ENCODE results near the gene ANKRD13B. TPM values are rescaled to one million over a fixed set of nuclear protein-coding genes. Genes with fewer than 3 reads are reported as not detected.

ANKRD13B gene
- total RNA-seq, 5 donors from 2014 or later (not counting 1 experiment from before 2014, with no cell fraction given): 1.7 to 6.4 (median 4.1) TPM

- H3K36me3 ChIP-seq (ENCODE audit: control insufficient read depth in 2 of 2, extremely low read depth in 1 of 2, insufficient read depth in 1 of 2, low read length in 1 of 2): no peaks in the 10 kb centered on the region
- ChIA-PET CTCF (interaction anchor here in 1 of 2 donors (0.6 kb wide), 1 partner anchor 102 kb away, joined by 4 read pairs; no protein-coding TSS in a partner anchor), POLR2A (no interaction called here)
- DNase-seq (no peak), ATAC-seq (replicated peaks in 1 of 4) (no peak)
- peak overlapping the region in 1 of 3 donors; percentile 15 for H3K4me3 Mint-ChIP-seq
- no peaks in the 10 kb centered on the region for H3K36me3 Mint-ChIP-seq
- H3K27ac Mint-ChIP-seq: no peak overlapping the region
- no peaks in the 10 kb centered on the region for H3K27me3 Mint-ChIP-seq
- peaks cover 0 to 5% of the 10 kb centered on the region in 2 experiments for H3K27me3 ChIP-seq (replicated peaks in 1 of 2; ENCODE audit: control insufficient read depth in 2 of 2, extremely low read depth in 1 of 2, insufficient read depth in 2 of 2, low read length in 1 of 2)
- H3K4me1 ChIP-seq (ENCODE audit: control insufficient read depth in 1 of 2, extremely low read depth in 1 of 2, insufficient read depth in 2 of 2, low read length in 2 of 2): peaks cover 25 to 41% of the 10 kb centered on the region in 2 experiments
- H3K9me3 Mint-ChIP-seq: no peaks in the 10 kb centered on the region
- no peak overlapping the region for H3K4me3 ChIP-seq (ENCODE audit: control insufficient read depth in 1 of 2, extremely low read depth in 1 of 2, low read length in 1 of 2)
- H3K27ac ChIP-seq (ENCODE audit: low read length): no peak overlapping the region
- H3K9me3 ChIP-seq: no peaks in the 10 kb centered on the region
- 100% methylated on average over 6 of the region's 12 CpGs for WGBS (ENCODE audit: insufficient coverage)
- peaks cover 28 to 31% (median 30%) of the 10 kb centered on the region in 3 donors for H3K4me1 Mint-ChIP-seq
These were observed 19.1 kb downstream of the ANKRD13B start for GRCh38 chr17:29612094-29612403.

DNA sequence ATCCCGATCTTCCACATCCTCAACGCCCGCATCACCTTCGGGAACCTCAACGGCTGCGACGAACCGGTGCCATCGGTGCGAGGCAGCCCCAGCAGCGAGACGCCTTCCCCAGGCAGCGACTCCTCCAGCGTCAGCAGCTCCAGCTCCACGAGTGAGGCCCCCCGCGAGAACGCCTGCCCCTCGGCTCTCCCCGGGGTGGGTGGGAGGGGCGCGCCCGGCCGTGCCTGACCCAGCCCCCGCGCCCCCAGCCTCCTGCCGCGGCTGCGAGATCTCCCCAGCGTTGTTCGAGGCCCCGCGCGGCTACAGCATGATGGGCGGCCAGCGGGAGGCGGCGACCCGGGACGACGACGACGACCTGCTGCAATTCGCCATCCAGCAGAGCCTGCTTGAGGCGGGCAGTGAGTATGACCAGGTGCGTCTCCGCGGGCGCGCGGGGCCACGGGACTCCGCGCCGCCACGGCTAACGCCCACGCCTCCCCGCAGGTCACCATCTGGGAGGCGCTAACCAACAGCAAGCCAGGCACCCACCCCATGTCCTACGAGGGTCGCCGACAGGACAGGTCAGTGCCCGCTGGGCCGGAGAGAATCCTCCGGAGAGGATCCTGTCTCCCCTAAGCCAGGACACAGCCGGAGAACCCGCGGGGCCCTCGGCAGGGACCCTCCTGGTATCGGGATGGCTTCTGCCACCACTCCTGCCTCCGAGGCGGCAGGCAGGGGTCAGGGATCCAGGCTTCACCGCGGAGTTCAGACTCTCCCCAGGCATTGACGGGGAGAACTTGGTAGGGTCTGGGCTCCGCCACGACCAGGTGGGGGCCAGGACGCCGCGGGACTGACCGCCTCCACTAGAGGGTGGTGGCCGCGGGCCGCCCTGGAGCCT lies 19.7 kb downstream of the ANKRD13B start:
- peaks cover 27 to 47% of the 10 kb centered on the region in 2 experiments for H3K4me1 ChIP-seq (ENCODE audit: control insufficient read depth in 1 of 2, extremely low read depth in 1 of 2, insufficient read depth in 2 of 2, low read length in 2 of 2)
- WGBS (ENCODE audit: insufficient coverage): 72% methylated on average over 71 of the region's 85 CpGs
- ChIA-PET POLR2A (no interaction called here), CTCF (interaction anchor here (0.6 to 6.0 kb wide), 7 partner anchors 10 to 166 kb away, joined by 3 to 56 read pairs (median 4); partner anchors contain the start of genes ABHD15 (in 1 of the 2), ANKRD13B (in 1 of the 2) and CORO6 (in 1 of the 2))
- no peaks in the 10 kb centered on the region for H3K9me3 Mint-ChIP-seq
- H3K4me3 Mint-ChIP-seq: peak overlapping the region in 2 of 3 donors; percentile 62 to 89
- peak overlapping the region; percentile 19 to 24 for H3K4me3 ChIP-seq (ENCODE audit: control insufficient read depth in 1 of 2, extremely low read depth in 1 of 2, low read length in 1 of 2)
- peaks cover 31 to 37% (median 36%) of the 10 kb centered on the region in 3 donors for H3K4me1 Mint-ChIP-seq
- H3K36me3 ChIP-seq (ENCODE audit: control insufficient read depth in 2 of 2, extremely low read depth in 1 of 2, insufficient read depth in 1 of 2, low read length in 1 of 2): no peaks in the 10 kb centered on the region
- ATAC-seq (replicated peaks in 1 of 4) (no peak), DNase-seq (no peak)
- no peaks in the 10 kb centered on the region for H3K36me3 Mint-ChIP-seq
- no peaks in the 10 kb centered on the region for H3K27me3 Mint-ChIP-seq
- H3K27ac ChIP-seq (ENCODE audit: low read length): no peak overlapping the region
- no peak overlapping the region for H3K27ac Mint-ChIP-seq
- peaks cover 0 to 5% of the 10 kb centered on the region in 2 experiments for H3K27me3 ChIP-seq (replicated peaks in 1 of 2; ENCODE audit: control insufficient read depth in 2 of 2, extremely low read depth in 1 of 2, insufficient read depth in 2 of 2, low read length in 1 of 2)
- no peaks in the 10 kb centered on the region for H3K9me3 ChIP-seq

GRCh38 chr17:29613352-29613837 lies 20.5 kb downstream of the ANKRD13B start:
- H3K4me1 ChIP-seq (ENCODE audit: control insufficient read depth in 1 of 2, extremely low read depth in 1 of 2, insufficient read depth in 2 of 2, low read length in 2 of 2): peaks cover 27 to 54% of the 10 kb centered on the region in 2 experiments
- POLR2A ChIA-PET: interaction anchor here (0.6 kb wide), 3 partner anchors 85 to 662 kb away, joined by 4 to 5 read pairs (median 4); no protein-coding TSS in a partner anchor
- no peaks in the 10 kb centered on the region for H3K36me3 ChIP-seq (ENCODE audit: control insufficient read depth in 2 of 2, extremely low read depth in 1 of 2, insufficient read depth in 1 of 2, low read length in 1 of 2)
- H3K4me3 Mint-ChIP-seq: peak overlapping the region; percentile 28 to 89 (median 67)
- peaks cover 31 to 39% (median 37%) of the 10 kb centered on the region in 3 donors for H3K4me1 Mint-ChIP-seq
- H3K27me3 ChIP-seq (replicated peaks in 1 of 2; ENCODE audit: control insufficient read depth in 2 of 2, extremely low read depth in 1 of 2, insufficient read depth in 2 of 2, low read length in 1 of 2): peaks cover 0 to 5% of the 10 kb centered on the region in 2 experiments
- H3K4me3 ChIP-seq (ENCODE audit: control insufficient read depth in 1 of 2, extremely low read depth in 1 of 2, low read length in 1 of 2): peak overlapping the region in 1 of 2 donors; percentile 29
- no peak overlapping the region for H3K27ac Mint-ChIP-seq
- H3K27ac ChIP-seq (ENCODE audit: low read length): no peak overlapping the region
- no peaks in the 10 kb centered on the region for H3K9me3 ChIP-seq
- H3K36me3 Mint-ChIP-seq: no peaks in the 10 kb centered on the region
- no peaks in the 10 kb centered on the region for H3K27me3 Mint-ChIP-seq
- ATAC-seq (replicated peaks in 1 of 4) (peak; percentile 26 to 44 (median 34)), DNase-seq (peak; percentile 76 to 96 (median 88))
- CTCF ChIA-PET: interaction anchor here (0.6 to 6.0 kb wide), 12 partner anchors 9 to 1701 kb away, joined by 3 to 56 read pairs (median 4); partner anchors contain the start of genes ABHD15 (in 1 of the 2), ANKRD13B (in 1 of the 2), CORO6 (in 1 of the 2) and EVI2B (in 1 of the 2)
- 1% methylated on average over 48 of the region's 50 CpGs for WGBS (ENCODE audit: insufficient coverage)
- no peaks in the 10 kb centered on the region for H3K9me3 Mint-ChIP-seq

DNA sequence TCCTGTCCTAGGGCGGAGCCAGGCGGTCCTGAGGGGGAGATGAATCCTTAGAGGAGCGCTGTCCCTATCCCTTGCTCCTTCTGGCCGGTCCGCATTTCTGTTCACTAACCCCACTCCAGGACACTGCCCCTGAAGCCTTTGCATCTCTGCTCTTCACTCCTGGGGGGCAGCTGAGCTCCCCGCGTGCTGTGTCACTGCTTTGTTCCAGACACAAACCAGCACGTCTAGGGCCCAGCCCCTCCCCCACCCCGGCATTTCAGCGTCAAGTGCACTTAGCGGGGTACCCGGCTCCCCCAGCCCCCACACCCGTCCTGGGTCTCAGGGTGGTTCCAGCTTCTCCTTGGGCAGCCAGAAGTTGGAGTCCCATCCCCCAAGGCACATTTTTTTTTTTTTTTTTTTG lies 20.9 kb downstream of the ANKRD13B start:
- ChIA-PET POLR2A (interaction anchor here (0.6 kb wide), 3 partner anchors 85 to 662 kb away, joined by 4 to 5 read pairs (median 4); no protein-coding TSS in a partner anchor), CTCF (interaction anchor here (0.6 to 6.0 kb wide), 13 partner anchors 9 to 1700 kb away, joined by 3 to 56 read pairs (median 4); partner anchors contain the start of genes ABHD15 (in 1 of the 2), ANKRD13B (in 1 of the 2), CORO6 (in 1 of the 2) and EVI2B (in 1 of the 2))
- Mint-ChIP-seq H3K4me3 (peak overlapping the region; percentile 28 to 89 (median 67)), H3K27ac (no peak overlapping the region), H3K9me3 (no peaks in the 10 kb centered on the region), H3K27me3 (no peaks in the 10 kb centered on the region), H3K36me3 (no peaks in the 10 kb centered on the region), H3K4me1 (peaks cover 31 to 40% (median 37%) of the 10 kb centered on the region in 3 donors)
- 42% methylated on average over 2 of the region's 13 CpGs for WGBS (ENCODE audit: insufficient coverage)
- Histone ChIP-seq H3K36me3 (ENCODE audit: control insufficient read depth in 2 of 2, extremely low read depth in 1 of 2, insufficient read depth in 1 of 2, low read length in 1 of 2) (no peaks in the 10 kb centered on the region), H3K4me3 (ENCODE audit: control insufficient read depth in 1 of 2, extremely low read depth in 1 of 2, low read length in 1 of 2) (peak overlapping the region in 1 of 2 donors; percentile 29), H3K4me1 (ENCODE audit: control insufficient read depth in 1 of 2, extremely low read depth in 1 of 2, insufficient read depth in 2 of 2, low read length in 2 of 2) (peaks cover 27 to 59% of the 10 kb centered on the region in 2 experiments), H3K27me3 (replicated peaks in 1 of 2; ENCODE audit: control insufficient read depth in 2 of 2, extremely low read depth in 1 of 2, insufficient read depth in 2 of 2, low read length in 1 of 2) (peaks cover 0 to 9% of the 10 kb centered on the region in 2 experiments), H3K27ac (ENCODE audit: low read length) (no peak overlapping the region), H3K9me3 (no peaks in the 10 kb centered on the region)
- ATAC-seq (replicated peaks in 1 of 4): no peak
- no peak for DNase-seq

DNA sequence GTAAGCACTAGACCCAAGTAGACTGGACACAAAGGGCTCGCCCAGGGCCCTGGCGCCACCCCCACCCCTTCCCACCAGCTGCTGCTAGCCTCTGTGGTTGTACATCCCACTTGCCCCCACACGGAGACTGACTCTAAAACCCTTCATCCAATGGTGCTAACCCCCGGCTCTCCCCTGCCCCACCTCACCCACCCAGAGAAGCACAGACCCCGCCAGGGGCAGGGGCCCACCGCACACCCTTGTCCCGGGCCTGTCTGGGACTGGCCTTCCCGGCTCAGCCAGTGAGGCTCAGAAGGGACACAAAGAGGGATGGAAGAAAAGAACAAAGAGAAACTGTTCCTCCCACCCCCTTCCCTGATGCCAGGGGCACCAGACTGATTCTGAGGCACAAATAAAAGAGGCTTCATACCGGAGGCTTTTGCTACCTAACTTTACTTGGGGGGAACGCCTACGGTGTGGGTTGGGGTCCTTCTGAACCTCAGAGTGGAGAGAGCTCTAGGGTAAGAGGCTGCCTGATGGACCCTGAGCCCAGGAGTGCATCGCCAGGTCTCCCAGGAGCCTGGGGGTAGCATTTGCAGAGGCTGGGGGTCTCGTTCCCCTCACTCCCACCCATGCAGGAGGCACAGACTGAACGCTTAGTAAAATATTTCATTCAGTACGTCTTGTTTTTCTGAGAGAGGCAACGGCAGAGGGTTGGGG lies 21.6 kb downstream of the ANKRD13B start:
- ATAC-seq (replicated peaks in 1 of 4) (no peak), DNase-seq (no peak)
- peak overlapping the region; percentile 84 to 91 for H3K27ac Mint-ChIP-seq
- no peaks in the 10 kb centered on the region for H3K9me3 Mint-ChIP-seq
- Histone ChIP-seq H3K9me3 (no peaks in the 10 kb centered on the region), H3K36me3 (ENCODE audit: control insufficient read depth in 2 of 2, extremely low read depth in 1 of 2, insufficient read depth in 1 of 2, low read length in 1 of 2) (no peaks in the 10 kb centered on the region), H3K27ac (ENCODE audit: low read length) (no peak overlapping the region), H3K4me3 (ENCODE audit: control insufficient read depth in 1 of 2, extremely low read depth in 1 of 2, low read length in 1 of 2) (peak overlapping the region in 1 of 2 donors; percentile 57), H3K4me1 (ENCODE audit: control insufficient read depth in 1 of 2, extremely low read depth in 1 of 2, insufficient read depth in 2 of 2, low read length in 2 of 2) (peaks cover 27 to 59% of the 10 kb centered on the region in 2 experiments), H3K27me3 (replicated peaks in 1 of 2; ENCODE audit: control insufficient read depth in 2 of 2, extremely low read depth in 1 of 2, insufficient read depth in 2 of 2, low read length in 1 of 2) (peaks cover 0 to 9% of the 10 kb centered on the region in 2 experiments)
- ChIA-PET POLR2A (no interaction called here), CTCF (interaction anchor here (0.7 to 6.0 kb wide), 7 partner anchors 11 to 271 kb away, joined by 4 to 56 read pairs (median 5); partner anchors contain the start of gene ANKRD13B (in 1 of the 2))
- H3K27me3 Mint-ChIP-seq: no peaks in the 10 kb centered on the region
- peaks cover 31 to 40% (median 37%) of the 10 kb centered on the region in 3 donors for H3K4me1 Mint-ChIP-seq
- H3K4me3 Mint-ChIP-seq: peak overlapping the region; percentile 78 to 89 (median 87)
- H3K36me3 Mint-ChIP-seq: no peaks in the 10 kb centered on the region
- 80% methylated on average over 8 of the region's 16 CpGs for WGBS (ENCODE audit: insufficient coverage)
